Stimulated activated CD8-positive, alpha-beta memory T cell treated with anti-CD3 and anti-CD28 coated beads, Interleukin-2, amount 100 ng/mL, for 1 hour (primary cell): ENCODE measurements around the gene INSYN2A.

Experiments
- DNase-seq, 2 donors: peaks; one replicate each; pipeline ENCODE4 v3.0.0-alpha.2; 2020; ENCODE audit warnings: low read depth in 2 of 2

Gene INSYN2A

GRCh38 chr10:127151981-127152699, 44.3 kb downstream of the INSYN2A start:
- DNase-seq, result no peak

GRCh38 chr10:127151541-127151940, 44.9 kb downstream of the INSYN2A start:
- DNase-seq, result no peak

GRCh38 chr10:127150136-127150535, 46.3 kb downstream of the INSYN2A start:
- DNase-seq, result no peak

- DNase-seq, result no peak
Measured at GRCh38 chr10:127149501-127150081, 46.8 kb downstream of the INSYN2A start.

GRCh38 chr10:127148933-127149220, 47.5 kb downstream of the INSYN2A start:
- no peak for DNase-seq

GRCh38 chr10:127148066-127148932, 48.1 kb downstream of the INSYN2A start:
- no peak for DNase-seq

- DNase-seq, result no peak
Measured at GRCh38 chr10:127146661-127147060, 49.7 kb downstream of the INSYN2A start.
